SW480 (cell line): ENCODE results near the gene KCNMA1.

Experiments
- DNase-seq: peaks from one replicate; pipeline ENCODE4 v3.0.0-alpha.2; 2016; ENCODE audit warnings: low spot score

The KCNMA1 gene

DNA sequence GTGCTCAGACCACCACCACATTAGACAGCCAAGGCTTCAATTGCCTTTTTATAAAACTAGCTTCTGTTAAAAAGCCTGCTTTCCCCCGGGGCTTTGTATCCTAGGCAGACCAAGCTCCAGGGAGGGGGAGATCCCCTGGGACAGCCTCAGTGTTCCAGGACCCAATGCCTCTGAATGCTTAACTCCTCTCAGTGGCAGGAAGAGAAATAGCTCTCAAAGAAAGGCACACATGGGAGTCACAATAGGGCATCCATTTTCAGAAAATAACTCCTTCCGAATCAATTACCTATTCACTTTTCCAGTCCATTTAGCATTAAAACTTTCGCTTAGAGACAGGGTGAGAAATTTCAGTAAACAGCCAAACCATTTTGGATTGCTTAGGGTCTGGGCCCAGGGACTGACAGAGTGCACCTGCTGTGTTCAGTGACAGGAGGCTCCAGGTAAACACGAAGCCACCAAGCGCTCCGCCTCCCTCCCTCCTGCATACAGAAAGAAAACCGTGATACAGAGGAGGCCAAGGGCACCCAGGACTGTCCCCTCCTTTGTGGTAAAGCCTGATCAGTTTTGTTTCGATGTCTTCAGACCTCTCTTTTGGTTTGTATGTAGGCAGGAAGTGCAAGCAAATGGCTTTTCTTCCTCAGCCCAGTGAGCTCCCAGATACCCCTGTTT is 599.7 kb downstream of the KCNMA1 start:
- DNase-seq = no peak

DNA sequence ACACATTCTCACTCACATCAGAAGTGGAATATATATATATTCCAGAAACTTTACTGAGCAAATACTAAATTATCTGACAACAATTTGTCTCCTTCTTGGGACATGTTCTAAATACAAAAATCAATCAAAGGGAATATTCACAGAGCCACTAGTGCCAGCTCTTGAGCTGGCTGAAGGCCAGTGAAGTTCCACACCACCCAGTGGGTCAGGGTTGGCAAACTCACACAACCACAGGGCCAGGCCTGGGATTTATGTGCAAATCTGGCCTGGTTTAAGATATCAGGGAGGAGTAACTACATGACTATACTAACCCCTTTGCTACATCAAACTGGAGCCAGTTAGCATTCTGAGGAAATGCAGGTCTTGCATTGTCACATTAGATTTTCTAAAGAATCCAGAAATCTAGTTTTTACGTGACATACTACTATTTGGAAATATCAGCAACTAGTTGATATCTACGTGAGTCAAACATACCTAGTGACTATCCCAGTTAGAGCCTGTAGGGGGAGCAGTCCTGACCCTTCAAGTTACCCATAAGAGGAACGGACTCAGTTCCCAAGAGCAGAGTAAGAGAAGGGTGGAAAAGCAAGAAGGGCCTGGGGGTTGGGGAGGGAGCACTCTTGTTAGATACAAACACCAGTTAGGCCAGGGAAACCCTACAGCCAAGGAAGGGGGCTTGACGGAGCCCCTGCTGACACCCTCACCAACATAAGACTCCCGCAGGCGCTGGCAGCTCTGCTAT is 600.4 kb downstream of the KCNMA1 start:
- DNase-seq = no peak

DNA sequence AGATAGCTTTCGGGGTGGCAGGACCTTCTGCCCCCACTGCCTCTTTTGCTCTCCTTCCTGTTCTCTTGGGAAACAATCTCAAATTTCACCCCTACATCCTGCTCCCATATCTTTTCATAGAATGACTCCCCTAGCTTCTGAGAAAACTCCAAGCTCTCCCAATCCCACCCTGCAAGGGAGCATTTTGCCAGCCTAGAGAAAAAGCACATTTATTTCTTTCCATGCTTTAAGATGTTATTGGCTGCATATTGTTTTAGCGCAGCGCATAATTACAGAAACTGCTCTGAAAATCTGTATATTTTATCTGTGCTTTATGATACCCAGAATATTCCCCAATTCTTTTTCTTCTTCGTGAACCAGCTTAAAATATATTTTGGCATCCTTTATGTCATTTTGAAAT is 601.3 kb downstream of the KCNMA1 start:
- DNase-seq = no peak

DNA sequence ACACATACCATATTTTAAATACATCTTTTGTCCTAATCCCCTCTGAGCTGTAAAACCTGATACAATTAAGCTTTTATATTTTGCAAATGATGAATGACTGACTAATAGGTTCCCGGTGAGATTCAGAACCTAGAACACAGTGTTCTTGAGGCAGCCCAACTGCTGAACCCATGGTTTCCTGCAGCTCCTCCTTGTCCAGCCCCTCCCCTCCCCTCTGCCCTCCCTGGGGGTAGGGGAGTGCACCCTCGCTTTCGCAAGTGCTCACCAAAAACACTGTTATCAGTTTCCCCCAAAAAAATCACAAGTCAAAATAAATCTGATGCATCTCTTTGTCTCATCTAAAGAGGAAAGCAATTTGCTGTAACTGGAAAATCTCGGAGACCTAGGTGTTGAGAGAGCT is 602.8 kb downstream of the KCNMA1 start:
- no peak for DNase-seq

DNA sequence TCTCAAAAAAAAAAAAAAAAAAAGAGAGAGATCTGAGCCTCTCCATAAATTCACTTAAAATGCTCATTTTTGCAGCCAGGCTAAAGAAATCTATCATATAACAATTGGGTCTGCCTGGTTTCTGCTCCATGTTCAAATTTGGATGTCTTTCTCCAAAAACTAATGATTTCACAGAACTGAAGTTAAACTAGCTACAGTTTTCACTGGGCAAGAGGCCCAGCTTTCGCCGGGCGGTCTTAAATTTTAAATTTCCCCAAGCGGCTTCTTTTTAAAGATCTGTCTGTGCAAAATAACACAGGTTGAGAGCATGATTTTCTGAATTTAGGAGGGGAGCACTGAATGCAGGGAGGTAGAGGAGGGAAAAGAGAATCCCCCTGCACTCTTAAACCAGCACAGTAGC is 603.4 kb downstream of the KCNMA1 start:
- no peak for DNase-seq

DNA sequence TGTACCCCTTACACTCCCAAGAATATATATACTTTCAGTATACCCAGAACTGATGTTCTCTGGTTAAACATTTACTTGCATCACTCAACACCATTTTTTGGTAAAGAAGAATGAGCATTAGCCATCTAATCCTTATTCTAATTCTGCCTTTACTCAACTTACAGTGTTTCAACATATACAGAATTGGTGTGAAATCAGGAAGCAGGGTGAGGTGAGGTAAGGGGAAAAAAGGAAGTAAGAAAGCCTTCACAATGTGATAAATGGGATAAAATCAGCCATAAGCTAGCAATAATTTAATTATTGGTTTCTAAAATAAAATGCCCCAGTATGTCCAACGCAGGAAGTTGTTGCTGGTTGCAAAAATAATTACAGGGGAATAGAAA is 605.4 kb downstream of the KCNMA1 start:
- no peak for DNase-seq

DNA sequence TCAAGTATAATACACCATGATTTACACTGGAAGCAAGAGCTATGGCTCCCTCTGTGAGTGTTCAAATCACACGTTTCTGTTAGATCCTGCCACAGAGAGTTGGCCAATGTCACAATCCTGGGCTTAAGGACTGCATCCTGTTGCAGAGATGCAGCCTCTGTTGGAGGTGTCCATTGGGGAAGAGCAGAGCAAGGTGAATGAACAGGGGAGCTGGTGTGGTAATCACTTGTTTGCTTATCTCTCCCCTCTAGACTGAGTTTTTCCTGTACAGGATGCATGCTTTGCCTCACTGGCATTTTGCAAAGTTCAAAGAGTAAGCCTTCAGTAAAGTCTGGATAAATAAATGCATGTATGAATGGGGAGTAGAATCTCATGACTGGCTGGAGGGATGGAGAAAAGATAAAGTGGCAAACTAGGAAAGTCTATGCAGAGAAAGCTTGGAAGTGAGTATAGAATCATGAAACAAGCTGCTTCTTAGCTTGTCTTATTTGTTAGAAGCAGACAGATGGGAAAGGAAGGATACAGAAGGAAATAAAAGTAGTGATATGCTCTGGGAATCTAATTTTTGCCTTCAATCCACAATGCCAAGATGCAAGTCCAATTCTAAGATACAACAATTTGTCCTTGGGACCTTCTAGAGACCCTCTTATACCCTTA is 605.9 kb downstream of the KCNMA1 start:
- no peak for DNase-seq

DNA sequence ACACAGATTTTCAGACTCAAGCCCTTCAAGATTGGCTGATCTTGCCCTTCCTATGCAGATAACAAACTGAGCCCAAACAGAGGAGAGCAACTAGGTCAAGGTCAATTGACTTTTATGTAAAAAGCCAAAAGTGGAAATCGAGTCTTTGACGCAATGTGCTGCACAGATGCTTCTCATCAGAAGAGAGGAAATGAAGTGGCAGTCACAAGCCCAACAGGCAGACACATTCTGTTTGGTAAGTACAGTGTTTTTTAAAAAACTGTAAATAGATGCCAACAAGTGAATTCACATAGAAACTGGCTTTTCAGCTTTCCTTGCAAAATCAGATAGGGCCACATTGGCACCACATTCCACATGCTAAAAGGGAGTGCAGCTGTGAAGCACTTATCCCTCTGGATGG is 606.6 kb downstream of the KCNMA1 start:
- DNase-seq = no peak

DNA sequence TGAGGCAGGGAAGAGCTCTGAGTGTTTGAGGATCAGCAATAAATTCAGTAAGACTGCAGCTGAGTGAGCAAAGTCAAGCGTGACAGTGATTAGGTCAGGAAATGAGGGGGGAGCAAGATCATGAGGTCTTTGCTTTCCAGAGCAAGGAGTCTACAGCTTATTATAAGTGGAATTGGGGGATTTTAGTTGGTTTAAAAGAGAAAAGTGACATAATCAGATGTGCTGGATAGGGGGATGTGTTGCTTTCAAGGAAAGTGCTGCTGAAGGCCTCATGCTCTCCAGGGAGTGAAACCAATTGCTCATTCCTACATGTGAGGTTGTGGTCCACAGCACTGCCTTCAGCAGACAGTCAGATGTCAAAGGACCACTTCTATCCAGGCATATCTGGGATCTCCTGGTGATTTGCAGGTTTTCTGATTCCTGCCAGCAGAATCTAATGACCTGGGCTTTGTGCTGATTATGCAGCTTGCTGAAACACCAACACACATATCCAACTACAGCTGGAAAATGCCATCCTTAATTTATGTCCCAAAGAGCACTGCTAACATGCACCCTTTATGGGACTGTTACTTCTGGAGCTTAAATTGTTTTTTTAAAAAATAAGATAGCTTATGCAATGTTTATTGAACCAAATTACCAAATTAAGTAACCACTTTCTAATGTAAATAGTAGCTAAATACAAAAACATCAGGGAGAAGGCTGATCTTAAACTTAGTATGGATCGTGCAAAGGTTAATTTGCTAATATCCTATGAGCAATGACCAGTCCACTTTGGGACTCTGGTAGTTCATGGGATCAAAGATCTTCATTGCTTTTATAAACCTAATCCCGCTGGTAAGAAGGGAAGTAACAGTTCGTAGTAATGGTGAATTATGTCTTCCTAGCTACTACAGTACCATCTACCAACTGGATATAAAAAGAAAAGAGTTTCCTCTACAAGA is 607.6 kb downstream of the KCNMA1 start:
- no peak for DNase-seq

DNA sequence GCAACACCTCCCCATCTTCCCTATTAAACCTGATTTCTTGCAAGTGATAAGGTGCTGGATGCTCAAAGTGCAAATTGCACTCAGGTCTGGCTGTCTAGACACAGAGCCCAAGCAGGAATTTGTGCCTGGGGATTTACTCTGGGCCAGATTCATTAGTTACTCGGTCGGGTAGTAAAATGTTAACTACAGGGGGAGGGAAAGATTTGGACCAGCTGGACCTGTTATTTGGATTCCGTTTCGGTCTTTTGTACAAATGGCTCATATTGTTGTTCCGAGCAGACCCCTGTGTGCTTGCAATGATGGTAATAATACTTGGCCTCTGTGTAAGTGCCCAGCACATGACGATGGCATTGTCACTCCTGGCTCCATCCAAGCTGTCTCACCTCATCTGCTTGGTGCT is 609.6 kb downstream of the KCNMA1 start:
- DNase-seq = no peak

DNA sequence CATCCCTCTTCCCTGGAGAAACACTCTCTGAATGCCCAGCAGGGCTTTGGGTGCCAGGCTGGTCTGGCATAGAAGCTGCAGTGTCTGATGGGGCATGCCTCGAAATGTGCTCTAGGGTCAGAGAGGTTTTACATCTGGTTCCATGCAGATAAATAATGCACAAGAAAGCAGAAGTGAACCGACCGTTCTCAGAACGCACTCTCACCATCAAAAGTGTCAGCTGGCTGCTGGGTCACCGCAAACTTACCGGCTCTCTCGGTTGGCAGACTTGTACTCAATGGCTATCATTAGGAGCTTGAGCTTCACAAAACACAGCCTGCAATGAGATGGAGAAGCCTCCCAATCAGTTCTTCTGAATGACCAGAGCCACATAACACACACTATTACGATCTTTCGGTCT is 610.0 kb downstream of the KCNMA1 start:
- no peak for DNase-seq

DNA sequence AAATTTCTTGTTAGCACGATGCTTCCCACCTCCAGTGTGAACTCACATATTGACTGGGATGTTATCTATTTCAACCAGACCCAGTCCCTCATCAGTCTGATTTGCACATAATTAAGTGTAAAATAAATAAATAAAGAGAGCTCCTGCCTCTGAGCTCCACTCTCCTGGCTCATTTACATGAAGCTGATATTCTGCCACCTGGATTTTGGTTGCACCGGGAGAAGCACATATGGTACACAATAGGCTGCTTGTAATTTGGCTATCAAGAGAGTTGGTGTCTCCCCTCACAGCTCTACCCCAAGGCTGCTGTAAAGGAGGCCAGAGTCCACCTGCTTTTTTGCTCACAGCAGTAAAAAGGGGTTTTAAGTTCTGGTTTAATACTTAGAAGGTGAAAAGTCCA is 610.5 kb downstream of the KCNMA1 start:
- no peak for DNase-seq

DNA sequence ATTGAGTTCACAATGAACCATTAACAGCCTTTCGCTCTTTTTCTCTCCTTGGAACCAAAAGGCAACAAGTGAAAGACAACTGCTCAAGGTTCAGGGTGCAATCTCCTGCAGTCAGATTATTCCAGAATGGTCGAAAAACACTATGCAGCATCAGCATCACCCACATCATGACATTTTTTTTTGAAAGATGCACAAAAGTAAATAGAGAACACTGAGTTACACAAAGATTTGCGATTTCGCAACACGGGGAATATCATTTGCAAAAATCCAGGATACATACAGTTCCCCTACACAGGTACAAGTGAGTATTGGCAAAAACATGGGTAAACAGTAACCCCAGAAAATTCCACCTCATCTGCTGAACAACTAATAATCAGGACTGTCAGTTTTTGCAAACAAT is 611.5 kb downstream of the KCNMA1 start:
- DNase-seq = no peak

DNA sequence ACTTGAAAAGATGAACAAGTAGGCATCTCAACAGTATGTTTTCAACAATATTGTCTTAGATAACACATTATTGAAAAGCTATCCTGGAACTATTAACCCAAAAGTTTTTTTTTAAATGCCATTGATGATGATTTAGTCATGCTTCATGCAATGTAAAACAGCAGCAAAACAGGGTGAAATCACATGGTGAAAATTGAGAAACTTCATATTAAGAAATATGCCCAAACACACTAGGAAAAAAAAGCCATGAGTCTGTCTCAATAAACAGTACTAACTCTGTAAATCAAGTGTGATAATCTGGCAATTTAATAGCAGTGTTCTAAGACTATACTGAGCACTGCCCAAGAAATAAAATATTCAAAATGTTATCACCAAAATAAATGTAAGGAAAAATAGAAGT is 613.1 kb downstream of the KCNMA1 start:
- DNase-seq = no peak

DNA sequence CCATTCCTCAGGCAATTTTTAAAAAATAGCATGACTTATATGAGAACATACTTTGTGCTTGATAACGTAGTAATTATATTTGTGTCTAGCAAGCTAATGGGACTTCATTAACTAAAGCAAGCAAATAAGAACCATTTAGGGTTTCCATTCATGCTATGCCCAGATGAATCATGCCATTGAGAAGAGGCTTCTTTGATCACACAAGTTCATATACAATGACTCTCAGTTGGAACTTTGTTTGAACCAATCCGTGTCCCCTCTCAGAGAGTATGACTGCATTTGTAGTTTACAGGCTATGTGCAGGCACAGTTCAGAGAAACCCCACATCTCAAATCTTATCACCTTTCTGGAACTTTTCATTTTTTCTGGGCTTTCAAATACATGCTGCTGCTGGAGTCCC is 614.2 kb downstream of the KCNMA1 start:
- no peak for DNase-seq

DNA sequence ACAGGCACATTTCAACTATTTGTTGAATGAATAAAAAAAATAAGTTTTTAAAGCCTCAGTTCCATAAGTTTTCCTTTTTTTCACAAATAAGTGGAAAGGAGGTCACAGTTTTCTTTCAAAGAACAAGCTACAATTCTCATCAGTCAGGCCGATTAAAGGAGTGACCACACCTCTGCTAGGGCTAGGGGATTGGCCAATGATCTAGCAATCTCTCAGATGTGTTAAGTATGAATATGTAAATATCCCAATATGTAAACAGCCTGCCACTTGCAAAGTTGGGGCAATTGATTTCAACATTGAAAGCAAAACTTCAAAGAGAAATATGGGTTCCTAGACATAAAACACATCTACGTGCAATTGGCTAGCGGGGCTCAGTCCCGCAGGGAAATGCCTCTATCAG is 614.9 kb downstream of the KCNMA1 start:
- no peak for DNase-seq

DNA sequence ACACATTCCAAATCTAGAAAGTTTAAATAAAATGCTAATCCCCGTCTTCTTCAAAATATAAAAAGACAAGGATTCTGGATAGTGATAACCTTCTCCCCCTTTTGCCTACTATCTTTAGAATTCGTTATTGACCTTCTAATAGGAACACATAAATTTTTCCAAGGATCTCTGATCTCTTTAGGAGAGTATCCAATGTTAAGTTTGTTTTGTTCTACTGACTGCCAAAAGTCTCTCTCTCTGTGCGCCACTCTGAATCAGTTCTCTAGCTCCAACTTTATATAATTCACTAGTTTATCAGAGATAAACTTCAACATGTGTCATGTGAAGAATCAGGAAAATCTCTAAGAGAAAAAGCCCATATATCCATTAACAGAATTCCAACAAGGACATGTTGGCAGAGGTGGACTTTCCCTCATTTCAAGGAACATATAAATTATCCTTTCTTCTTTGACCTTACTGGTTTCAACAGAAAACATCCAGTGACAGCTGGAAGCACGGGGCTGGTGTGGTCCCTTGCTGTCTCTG is 615.6 kb downstream of the KCNMA1 start:
- DNase-seq = no peak

DNA sequence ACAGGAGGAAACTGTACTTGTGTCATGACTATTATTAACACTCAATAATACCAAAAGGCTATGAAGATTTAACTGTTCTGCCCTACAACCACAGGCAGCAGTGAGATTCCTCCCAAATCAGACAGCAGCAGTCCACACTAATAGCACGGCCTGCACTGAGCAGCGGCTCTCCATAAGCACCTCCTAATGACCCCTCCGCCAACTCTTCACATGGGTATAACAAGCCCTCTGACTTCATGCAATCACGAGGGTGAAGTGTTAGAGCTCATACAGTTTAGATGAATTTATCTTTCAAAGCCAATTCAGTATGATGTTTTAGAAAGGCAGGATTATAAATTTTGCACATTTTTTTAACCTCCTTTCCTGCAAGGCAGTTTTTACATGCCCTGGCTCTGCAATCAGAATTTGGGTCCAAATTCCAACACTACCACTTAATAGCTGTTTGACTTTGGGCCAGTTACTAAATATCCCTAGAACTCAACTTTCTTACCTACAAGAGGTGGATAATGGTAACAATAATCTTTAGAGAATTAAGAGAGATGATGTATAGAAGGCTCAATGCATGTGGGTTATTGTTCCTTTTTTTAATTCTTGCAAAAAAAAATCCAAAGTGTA is 617.1 kb downstream of the KCNMA1 start:
- DNase-seq = no peak

DNA sequence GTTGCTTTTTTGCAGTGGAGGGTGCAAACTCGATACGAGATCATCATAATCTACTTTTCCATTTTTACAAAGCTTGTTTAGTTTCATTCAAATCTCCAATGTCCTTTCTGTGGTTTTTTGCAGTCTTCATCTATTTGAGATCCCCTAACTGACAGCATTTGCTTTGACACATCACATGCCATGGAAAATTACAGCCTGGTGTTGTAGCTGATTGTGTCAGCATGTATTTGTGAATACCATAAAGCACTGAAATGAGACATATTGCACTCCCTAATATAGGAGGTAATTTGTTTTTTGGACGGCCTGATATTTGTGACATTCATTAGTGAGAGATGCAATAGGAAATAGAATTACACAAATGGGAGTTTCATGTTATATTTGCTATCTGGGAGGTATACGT is 620.8 kb downstream of the KCNMA1 start:
- no peak for DNase-seq

DNA sequence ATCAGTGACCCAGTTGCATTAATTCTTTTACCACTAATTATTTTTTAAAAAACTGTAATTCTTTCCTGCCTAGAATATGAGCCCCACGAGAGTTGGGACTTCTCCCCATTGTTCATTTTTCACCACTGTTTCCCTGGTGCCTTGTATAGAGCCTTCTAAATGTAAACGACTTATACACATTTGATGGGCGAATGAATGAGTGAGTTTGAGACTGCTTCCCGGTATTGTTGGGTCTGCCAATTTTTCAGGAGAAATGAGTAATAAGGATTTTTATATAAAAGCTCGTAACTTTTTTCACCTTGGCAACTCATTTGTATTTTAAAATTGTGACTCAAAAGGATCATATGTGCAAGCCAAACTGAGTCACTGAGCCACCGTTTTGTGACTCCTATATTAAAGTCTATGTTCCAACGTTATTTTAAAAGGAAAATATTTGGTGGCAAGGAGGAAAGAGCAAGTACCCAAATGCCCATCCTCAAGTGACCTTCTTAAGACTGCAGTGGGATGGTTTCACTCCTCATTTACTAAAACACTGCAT is 621.3 kb downstream of the KCNMA1 start:
- DNase-seq = no peak

DNA sequence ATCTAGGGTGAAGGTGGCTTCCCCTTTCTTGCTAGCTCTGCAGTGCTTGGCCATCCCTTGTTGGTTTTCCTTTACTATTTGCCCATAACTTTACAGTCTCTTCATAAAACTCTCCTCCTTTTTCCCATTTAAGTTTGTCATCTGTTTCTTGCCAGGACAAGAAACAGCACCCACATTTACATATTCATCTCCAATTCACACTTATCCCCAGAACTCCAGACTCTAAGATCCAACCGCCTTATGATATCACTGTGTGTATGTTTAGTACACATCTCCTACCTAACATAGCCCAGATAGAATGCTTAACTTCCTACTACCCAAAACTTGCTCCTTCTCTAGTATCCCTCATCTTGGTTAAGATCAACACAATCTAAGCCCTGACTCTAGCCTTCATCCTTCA is 622.2 kb downstream of the KCNMA1 start:
- DNase-seq = no peak
